Measurements from ENCODE around the gene CTDSP2. TPM values are rescaled to one million over a fixed set of nuclear protein-coding genes. Genes with fewer than 3 reads are reported as not detected.

CTDSP2 gene
- total and polyA plus RNA-seq, 2 of the 8 experiments (the other 6 are each of a cell fraction or from before 2014, with no cell fraction given): 71.3 to 91.7 TPM

- Histone ChIP-seq H2AFZ (ENCODE audit: low read length) (no peak overlapping the region), H3K23ac (ENCODE audit: insufficient read length) (no peak overlapping the region), H3K4me1 (replicated peaks in 1 of 4; ENCODE audit: control insufficient read depth in 3 of 4, insufficient read depth in 4 of 4, low read length in 3 of 4) (no peaks in the 10 kb centered on the region), H2BK120ac (replicated peaks; ENCODE audit: low read depth, low read length) (no peak overlapping the region), H4K91ac (replicated peaks; ENCODE audit: insufficient read length, low read length) (no peak overlapping the region), H2BK12ac (ENCODE audit: low read depth, low read length) (no peak overlapping the region), H3K4ac (replicated peaks; ENCODE audit: insufficient read length, low read depth, low read length) (no peak overlapping the region), H3K4me3 (ENCODE audit: extremely low read depth in 1 of 4, insufficient read depth in 2 of 4, low read depth in 3 of 4, low read length in 4 of 4) (no peak overlapping the region), H2BK5ac (ENCODE audit: low read depth, low read length) (no peak overlapping the region), H2BK20ac (ENCODE audit: low read length) (no peak overlapping the region), H3K14ac (ENCODE audit: insufficient read length) (no peak overlapping the region), H4K5ac (ENCODE audit: insufficient read length, low read depth, low read length) (no peak overlapping the region), H3K79me2 (ENCODE audit: control insufficient read depth in 1 of 2, insufficient read depth in 2 of 2, low read length in 2 of 2) (no peaks in the 10 kb centered on the region), H3K36me3 (ENCODE audit: control insufficient read depth in 2 of 4, insufficient read depth in 4 of 4, low read length in 3 of 4) (peaks cover 2 to 32% (median 17%) of the 10 kb centered on the region in 4 experiments; a peak in 7 of 8 replicates), H3K56ac (replicated peaks; ENCODE audit: insufficient read length, low read depth, low read length) (no peak overlapping the region), H2AK5ac (ENCODE audit: low read depth, low read length) (no peak overlapping the region), H3K27me3 (replicated peaks in 1 of 4; ENCODE audit: control insufficient read depth in 3 of 4, extremely low read depth in 1 of 4, insufficient read depth in 3 of 4, low read length in 3 of 4) (no peaks in the 10 kb centered on the region), H4K20me1 (replicated peaks in 1 of 2; ENCODE audit: control insufficient read depth in 1 of 2, insufficient read depth in 2 of 2, low read length in 2 of 2) (no peaks in the 10 kb centered on the region), H3K9me3 (ENCODE audit: insufficient read depth in 2 of 2, low read depth in 1 of 2, low read length in 1 of 2) (no peaks in the 10 kb centered on the region), H3K9ac (replicated peaks in 1 of 4; ENCODE audit: extremely low read depth in 1 of 4, low read depth in 3 of 4, low read length in 3 of 4) (no peak overlapping the region), H2BK15ac (ENCODE audit: low read length) (no peak overlapping the region), H3K23me2 (ENCODE audit: low read depth, low read length) (no peaks in the 10 kb centered on the region), H4K8ac (ENCODE audit: extremely low read depth, insufficient read depth, low read length) (no peak overlapping the region), H3K4me2 (ENCODE audit: insufficient read depth in 1 of 2, low read depth in 2 of 2, low read length in 2 of 2) (no peak overlapping the region), H3K18ac (ENCODE audit: extremely low read depth, low read length) (no peak overlapping the region), H3K79me1 (ENCODE audit: low read depth, low read length) (no peaks in the 10 kb centered on the region; the same call in 1 of the 2 replicates), H3K27ac (ENCODE audit: low read depth, low read length) (no peak overlapping the region)
- FAIRE-seq: no peak
- CTCF ChIA-PET (ENCODE audit: partially characterized antibody): interaction anchor here (1.1 kb wide), 2 partner anchors 10 to 14 kb away, joined by 3 to 4 read pairs; partner anchors contain the start of gene TSFM
- DNase-seq (ENCODE audit: low read depth in 1 of 2, low spot score in 2 of 2): no peak
- POLR2A ChIA-PET (ENCODE audit: partially characterized antibody): interaction anchor here (1.6 to 8.0 kb wide), 2 partner anchors 10 to 21 kb away, joined by 5 to 71 read pairs; partner anchors contain the start of gene AVIL
- WGBS, 2 experiments (ENCODE audit: extremely low coverage in 1 of 2, insufficient coverage in 1 of 2, insufficient read length in 1 of 2, insufficient replicate concordance in 2 of 2, low coverage in 1 of 2, low lambda C conversion rate in 2 of 2, missing lambda C conversion rate in 1 of 2): 96% methylated on average over 1 of the region's 1 CpG; no CpG with 5 or more reads in 1 of the 2 experiments
- TF ChIP-seq E2F6 (IDR thresholded peaks at IDR 0.05): no peak
- no peak for TF ChIP-seq BACH1 (IDR thresholded peaks at IDR 0.05; ENCODE audit: low read length)
- TF ChIP-seq RNF2 (IDR thresholded peaks at IDR 0.05; ENCODE audit: borderline replicate concordance, low read depth, low read length, missing control alignments, poor library complexity, severe bottlenecking): no peak
- no peak for TF ChIP-seq SIX5 (IDR thresholded peaks at IDR 0.05; ENCODE audit: low read depth, low read length)
- no peak for TF ChIP-seq SIN3A (conservative IDR thresholded peaks at IDR 0.05 in 1 of 2, IDR thresholded peaks at IDR 0.05 in 1 of 2; ENCODE audit: low read depth in 1 of 2, low read length in 2 of 2)
- TF ChIP-seq POLR2AphosphoS5 (IDR thresholded peaks at IDR 0.05; ENCODE audit: low read depth, low read length): no peak
- no peak for TF ChIP-seq GABPA (IDR thresholded peaks at IDR 0.05; ENCODE audit: borderline replicate concordance, insufficient read depth, low read length)
- no peak for TF ChIP-seq EP300 (IDR thresholded peaks at IDR 0.05; ENCODE audit: borderline replicate concordance in 1 of 2, low read depth in 2 of 2, low read length in 2 of 2)
These were observed 49.5 kb downstream of the CTDSP2 start for GRCh38 chr12:57796996-57797395.

Data from H1 (cell line).